Thoracic aorta (tissue), 2 donors: Measurements from ENCODE around the gene SLC25A26. TPM values are rescaled to one million over a fixed set of nuclear protein-coding genes. Genes with fewer than 3 reads are reported as not detected.
A peak's percentile ranks its signal among the peaks of the same experiment; 100 is the strongest.

ENCODE experiments used
- ATAC-seq: fragments of 150-250 bp; one replicate; pipeline ENCODE4 v1.8.0; 2017; ENCODE audit warnings: low read depth; ENCODE audit not compliant: insufficient number of reproducible peaks, low FRiP score
- DNase-seq: peaks from one replicate; pipeline ENCODE4 v3.0.0-alpha.2; 2020; ENCODE audit warnings: low spot score
- H3K27ac ChIP-seq, 2 donors: fragments of 200-600 bp; sonication (generic); 1 replicate in 1 of 2; 2 replicates in 1 of 2; pipeline ENCODE4 v1.5.1; 2016; ENCODE audit warnings: mild to moderate bottlenecking in 2 of 2, moderate library complexity in 2 of 2
- H3K27me3 ChIP-seq: fragments of 200-600 bp; sonication (generic); replicated peaks from 2 replicates; pipeline ENCODE4 v1.6.0; 2016; ENCODE audit warnings: mild to moderate bottlenecking; ENCODE audit not compliant: insufficient read depth
- H3K36me3 ChIP-seq: fragments of 200-600 bp; sonication (generic); one replicate; pipeline ENCODE4 v1.5.1; 2016
- H3K4me1 ChIP-seq, 2 donors: fragments of 200-600 bp; sonication (generic); 1 replicate in 1 of 2; 2 replicates in 1 of 2; pipeline versions ENCODE4 v1.5.1 to v1.6.0; 2016; ENCODE audit warnings: low read depth in 2 of 2, mild to moderate bottlenecking in 1 of 2; ENCODE audit not compliant: control insufficient read depth in 1 of 2
- H3K4me3 ChIP-seq: fragments of 200-600 bp; sonication (generic); 2 replicates; pipeline ENCODE4 v1.5.1; 2016; ENCODE audit warnings: mild to moderate bottlenecking
- H3K9me3 ChIP-seq: fragments of 200-600 bp; sonication (generic); 2 replicates; pipeline ENCODE4 v1.5.1; 2016
- total RNA-seq, 2 donors: library from RNA; depleted of rRNA; stranded (reverse); fragments of >200 nt; gene quantifications; one replicate each; pipeline versions ENCODE4 v1.1.0 to v1.2.3, GENCODE V29; 2016
- TF ChIP-seq, protein P1 (sequence below): fragments of 200-600 bp; sonication (generic); IDR thresholded peaks from one replicate; pipeline ENCODE4 v1.5.1; 2019; ENCODE audit warnings: antibody characterized with exemption

The SLC25A26 gene
- total RNA-seq, 2 donors from 2014 or later = 32.5 to 32.8 TPM

DNA sequence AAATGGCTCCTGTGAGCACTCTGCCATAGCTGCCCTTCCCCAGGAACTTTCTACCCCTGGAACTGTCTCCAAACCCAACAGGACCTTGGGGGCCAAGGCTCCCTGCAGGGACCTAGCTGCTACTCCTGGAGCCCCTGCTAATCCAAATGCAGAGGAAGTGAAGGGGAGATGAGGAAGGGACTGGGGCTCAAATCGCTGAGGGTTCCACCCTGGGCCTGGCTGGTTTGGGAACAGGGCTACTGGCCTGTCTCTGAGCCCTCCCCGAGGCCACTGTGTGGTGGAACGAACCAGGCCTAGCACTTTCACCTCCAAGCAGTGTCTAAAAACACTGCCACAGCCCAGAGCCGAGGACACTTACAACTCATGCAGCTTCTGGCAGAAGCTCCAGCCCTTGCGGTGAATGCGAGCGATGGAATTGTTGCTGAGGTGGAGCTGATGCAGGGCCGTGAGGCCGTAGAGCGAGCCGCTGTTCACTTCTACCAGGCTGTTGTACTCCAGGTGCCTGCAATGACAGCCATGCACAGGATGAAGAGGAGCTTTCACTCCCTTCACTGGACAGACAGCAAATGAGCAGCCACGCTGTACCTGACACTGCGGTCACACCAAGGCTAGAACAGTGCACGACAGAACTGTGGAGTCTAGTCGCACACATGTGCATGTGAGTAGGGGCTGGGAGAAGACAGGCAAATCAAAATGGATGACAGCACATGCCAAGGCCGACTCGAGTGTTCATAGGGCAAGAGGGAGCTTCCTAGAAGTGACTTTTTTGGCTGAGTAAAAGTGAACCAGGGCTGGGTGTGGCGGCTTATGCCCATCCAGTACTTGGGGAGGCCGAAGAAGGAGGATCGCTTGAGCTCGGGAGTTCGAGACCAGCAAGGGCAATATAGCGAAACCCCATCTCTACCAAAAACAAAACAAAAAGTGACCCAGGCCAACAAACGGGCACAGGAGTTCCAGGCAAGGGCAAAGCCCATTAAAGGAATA lies 189.3 kb downstream of the SLC25A26 start:
- Histone ChIP-seq H3K4me1 (peaks cover 22 to 69% of the 10 kb centered on the region in 2 donors), H3K27ac (peak overlapping the region in 1 of 2 donors; percentile 41), H3K36me3 (peaks cover 22% of the 10 kb centered on the region), H3K9me3 (no peaks in the 10 kb centered on the region), H3K4me3 (no peak overlapping the region), H3K27me3 (no peaks in the 10 kb centered on the region)
- ATAC-seq = no peak
- TF ChIP-seq, protein P1, sequence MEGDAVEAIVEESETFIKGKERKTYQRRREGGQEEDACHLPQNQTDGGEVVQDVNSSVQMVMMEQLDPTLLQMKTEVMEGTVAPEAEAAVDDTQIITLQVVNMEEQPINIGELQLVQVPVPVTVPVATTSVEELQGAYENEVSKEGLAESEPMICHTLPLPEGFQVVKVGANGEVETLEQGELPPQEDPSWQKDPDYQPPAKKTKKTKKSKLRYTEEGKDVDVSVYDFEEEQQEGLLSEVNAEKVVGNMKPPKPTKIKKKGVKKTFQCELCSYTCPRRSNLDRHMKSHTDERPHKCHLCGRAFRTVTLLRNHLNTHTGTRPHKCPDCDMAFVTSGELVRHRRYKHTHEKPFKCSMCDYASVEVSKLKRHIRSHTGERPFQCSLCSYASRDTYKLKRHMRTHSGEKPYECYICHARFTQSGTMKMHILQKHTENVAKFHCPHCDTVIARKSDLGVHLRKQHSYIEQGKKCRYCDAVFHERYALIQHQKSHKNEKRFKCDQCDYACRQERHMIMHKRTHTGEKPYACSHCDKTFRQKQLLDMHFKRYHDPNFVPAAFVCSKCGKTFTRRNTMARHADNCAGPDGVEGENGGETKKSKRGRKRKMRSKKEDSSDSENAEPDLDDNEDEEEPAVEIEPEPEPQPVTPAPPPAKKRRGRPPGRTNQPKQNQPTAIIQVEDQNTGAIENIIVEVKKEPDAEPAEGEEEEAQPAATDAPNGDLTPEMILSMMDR = no peak
- DNase-seq = no peak

DNA sequence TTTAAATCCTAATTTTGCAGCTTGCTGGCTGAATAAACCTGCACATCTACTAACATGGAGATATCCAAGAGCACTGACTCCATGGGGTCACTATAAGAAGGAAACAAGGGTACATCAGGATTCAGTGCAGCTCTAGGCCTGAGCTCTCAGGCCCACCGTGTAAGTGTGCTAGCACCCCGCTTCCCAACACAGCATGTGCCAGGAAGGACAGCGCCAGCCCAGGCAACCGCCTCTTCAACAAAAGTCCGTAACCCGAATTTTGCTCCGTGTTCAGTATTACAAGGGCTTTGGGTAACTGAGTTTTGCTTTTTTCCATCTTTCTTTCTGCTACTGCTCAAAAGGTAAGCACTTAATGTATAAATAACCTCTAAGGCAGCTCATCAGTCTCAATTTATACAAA lies 190.2 kb downstream of the SLC25A26 start:
- Histone ChIP-seq H3K4me3 (no peak overlapping the region), H3K36me3 (peaks cover 22% of the 10 kb centered on the region), H3K27ac (no peak overlapping the region), H3K9me3 (no peaks in the 10 kb centered on the region), H3K27me3 (no peaks in the 10 kb centered on the region), H3K4me1 (peaks cover 13 to 69% of the 10 kb centered on the region in 2 donors)
- ATAC-seq (no peak), DNase-seq (no peak)
- TF ChIP-seq, protein P1 = no peak

DNA sequence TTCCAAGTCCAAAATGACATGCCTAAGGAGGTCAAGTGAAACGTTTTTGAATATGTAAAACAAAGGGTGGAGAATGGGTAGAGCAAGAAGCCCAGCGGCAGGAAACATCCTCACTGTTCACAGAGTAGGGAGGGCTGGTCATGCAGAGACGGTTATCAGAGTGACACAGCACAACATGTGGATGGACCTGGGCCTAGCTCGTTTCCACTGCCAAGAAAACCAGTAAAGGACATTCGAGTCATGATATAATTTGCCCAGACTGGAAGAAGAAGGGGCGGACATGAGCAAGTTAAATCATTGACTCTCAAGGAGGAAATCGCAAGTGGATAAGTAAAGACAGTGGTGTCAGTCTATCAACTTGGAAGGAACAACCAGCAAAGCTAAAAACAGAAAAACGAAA lies 190.7 kb downstream of the SLC25A26 start:
- H3K4me1 ChIP-seq = peaks cover 8 to 69% of the 10 kb centered on the region in 2 donors
- H3K36me3 ChIP-seq = peaks cover 22% of the 10 kb centered on the region

DNA sequence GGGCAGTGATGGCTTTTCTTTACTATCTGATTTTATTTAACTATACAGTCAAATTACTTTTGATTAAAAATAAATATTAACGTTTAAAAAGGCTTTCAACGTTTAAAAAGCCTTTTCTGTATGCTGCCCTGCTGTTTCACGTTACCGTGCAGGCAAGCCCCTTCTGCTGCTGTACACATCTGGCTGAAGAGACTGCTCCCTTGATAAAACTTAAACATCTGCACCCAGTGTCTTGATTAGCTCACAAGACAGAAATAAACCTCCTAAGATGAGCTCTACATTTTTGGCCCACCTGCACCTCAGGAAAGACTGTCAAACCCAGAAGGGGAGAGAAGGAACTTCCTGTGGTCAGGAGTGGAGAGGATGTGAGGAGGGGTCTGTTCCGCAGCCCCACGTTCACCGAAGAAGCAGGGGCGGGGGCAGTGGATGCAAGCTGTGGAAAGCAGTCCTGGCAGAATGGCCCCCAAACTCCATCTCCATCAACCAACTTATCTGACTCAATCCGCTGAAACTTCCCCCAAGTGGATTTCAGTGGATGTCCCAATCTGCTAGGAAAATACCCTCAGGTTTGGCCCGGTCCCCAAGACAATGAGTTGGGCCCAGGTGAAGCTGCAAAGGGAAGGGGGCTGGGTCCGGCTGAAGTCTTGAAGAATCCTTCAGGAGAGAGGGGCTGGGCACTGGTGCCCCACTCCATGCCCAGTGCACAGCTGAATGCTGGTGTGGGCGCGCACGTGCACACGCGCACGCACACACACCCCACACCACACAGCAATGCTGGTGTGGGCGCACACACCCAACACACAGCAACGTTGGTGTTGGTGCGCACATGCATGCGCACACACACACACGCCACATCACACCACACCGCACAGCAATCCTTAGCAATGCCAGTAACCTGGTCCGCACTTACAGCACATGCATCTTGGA lies 191.4 kb downstream of the SLC25A26 start:
- no peak overlapping the region for H3K4me3 ChIP-seq
- DNase-seq (no peak), ATAC-seq (no peak)
- H3K27ac ChIP-seq = no peak overlapping the region
- no peaks in the 10 kb centered on the region for H3K9me3 ChIP-seq
- no peaks in the 10 kb centered on the region for H3K27me3 ChIP-seq
- peaks cover 19% of the 10 kb centered on the region for H3K36me3 ChIP-seq
- TF ChIP-seq, protein P1 = no peak
- H3K4me1 ChIP-seq = peaks cover under 1 to 69% of the 10 kb centered on the region in 2 donors

More for the DNA sequence above, 190.7 kb downstream of the SLC25A26 start:
- ATAC-seq = no peak
- Histone ChIP-seq H3K27ac (no peak overlapping the region), H3K4me3 (no peak overlapping the region), H3K27me3 (no peaks in the 10 kb centered on the region), H3K9me3 (no peaks in the 10 kb centered on the region)
- TF ChIP-seq, protein P1 = no peak
- DNase-seq = no peak
